ENCODE measurements around the gene ZNF311. TPM values are rescaled to one million over a fixed set of nuclear protein-coding genes. Genes with fewer than 3 reads are reported as not detected.

The ZNF311 gene
- total and polyA plus RNA-seq, 2 of the 13 experiments (the other 11 are each of a cell fraction or from before 2014, with no cell fraction given): not detected

- TF ChIP-seq ELF4 (CRISPR knock-in tag; IDR thresholded peaks at IDR 0.05; ENCODE audit: borderline replicate concordance) (peak; percentile 58; the same call in 1 of the 2 replicates), ZNF546 (CRISPR knock-in tag; conservative IDR thresholded peaks at IDR 0.05) (no peak), TOE1 (CRISPR knock-in tag; IDR thresholded peaks at IDR 0.05) (0 out of 2 replicates have a peak, but pooled peaks have one; percentile 37), EP300 (IDR thresholded peaks at IDR 0.05; ENCODE audit: low read depth in 2 of 2, low read length in 2 of 2) (no peak), EP300 (CRISPR knock-in tag; IDR thresholded peaks at IDR 0.05; ENCODE audit: borderline replicate concordance) (no peak; the same call in 1 of the 2 replicates), RNF2 (conservative IDR thresholded peaks at IDR 0.05; ENCODE audit: low read depth) (0 out of 2 replicates have a peak, but pooled peaks have one; percentile 25), ZNF264 (CRISPR knock-in tag; IDR thresholded peaks at IDR 0.05) (peak; percentile 24; the same call in 1 of the 2 replicates), ZBTB1 (CRISPR knock-in tag; IDR thresholded peaks at IDR 0.05; ENCODE audit: borderline replicate concordance) (no peak), NFE2L1 (CRISPR knock-in tag; IDR thresholded peaks at IDR 0.05; ENCODE audit: borderline replicate concordance) (no peak), ZNF292 (CRISPR knock-in tag; IDR thresholded peaks at IDR 0.05; ENCODE audit: borderline replicate concordance, low read depth) (0 out of 2 replicates have a peak, but pooled peaks have one; percentile 13), ZNF609 (CRISPR knock-in tag; IDR thresholded peaks at IDR 0.05; ENCODE audit: borderline replicate concordance) (0 out of 2 replicates have a peak, but pooled peaks have one; percentile 34), U2AF1 (optimal IDR thresholded peaks at IDR 0.05; ENCODE audit: low read depth, low read length) (no peak), ZNF766 (CRISPR knock-in tag; IDR thresholded peaks at IDR 0.05; ENCODE audit: borderline replicate concordance) (no peak), ZNF770 (CRISPR knock-in tag; IDR thresholded peaks at IDR 0.05) (no peak), HNRNPK (IDR thresholded peaks at IDR 0.05; ENCODE audit: low read depth, low read length, poor library complexity, severe bottlenecking) (no peak), HNRNPLL (IDR thresholded peaks at IDR 0.05; ENCODE audit: low read depth, low read length, poor library complexity, severe bottlenecking) (peak; percentile 41), ZBTB2 (CRISPR knock-in tag; IDR thresholded peaks at IDR 0.05; ENCODE audit: low read depth) (no peak)
Observed at GRCh38 chr6:29016559-29017427, 11.7 kb upstream of the ZNF311 start (continued).
